ENCODE data around the gene TTC39B.

The TTC39B gene

DNA sequence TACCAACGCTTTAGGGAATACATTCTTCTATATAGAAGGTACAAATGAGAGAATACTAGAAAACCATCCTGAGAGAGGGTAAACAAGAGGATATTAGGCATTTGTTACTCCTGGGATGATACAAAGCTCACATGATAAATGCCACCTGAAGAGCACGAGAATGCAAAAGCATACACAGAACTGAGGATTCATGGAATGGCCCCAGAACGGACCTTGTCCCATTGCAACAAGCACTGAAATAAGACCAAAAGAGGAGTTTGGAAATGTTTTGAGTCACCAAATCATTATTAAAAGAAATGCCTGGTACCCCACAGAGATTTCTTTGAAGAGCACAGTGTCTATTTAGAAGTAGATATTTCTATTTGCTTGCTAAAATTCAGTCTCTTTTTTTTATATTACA lies 173.5 kb downstream of the TTC39B start:
- no peaks in the 10 kb centered on the region for H3K27me3 ChIP-seq (ENCODE audit: control insufficient read depth in 2 of 2, insufficient read depth in 2 of 2, low read length in 2 of 2)
- no peak overlapping the region for H3K27ac ChIP-seq (ENCODE audit: low read depth in 2 of 2, low read length in 2 of 2)
- peaks cover 0 to 5% of the 10 kb centered on the region in 2 donors for H3K4me1 ChIP-seq (ENCODE audit: control insufficient read depth in 2 of 2, insufficient read depth in 2 of 2, low read length in 2 of 2)
- no peaks in the 10 kb centered on the region for H3K9me3 ChIP-seq (ENCODE audit: control insufficient read depth in 2 of 2, low read length in 2 of 2)
- no peak overlapping the region for H3K4me3 ChIP-seq (ENCODE audit: low read length in 2 of 2)
- no peak overlapping the region for H3K9ac ChIP-seq (ENCODE audit: low read depth in 1 of 2, low read length in 2 of 2)
- H3K36me3 ChIP-seq (ENCODE audit: control insufficient read depth in 2 of 2, insufficient read depth in 2 of 2, low read length in 2 of 2) = no peaks in the 10 kb centered on the region

GRCh38 chr9:15132091-15132490 lies 174.9 kb downstream of the TTC39B start:
- Histone ChIP-seq H3K4me1 (ENCODE audit: control insufficient read depth in 2 of 2, insufficient read depth in 2 of 2, low read length in 2 of 2) (peaks cover 0 to 5% of the 10 kb centered on the region in 2 donors), H3K27me3 (ENCODE audit: control insufficient read depth in 2 of 2, insufficient read depth in 2 of 2, low read length in 2 of 2) (no peaks in the 10 kb centered on the region), H3K9me3 (ENCODE audit: control insufficient read depth in 2 of 2, low read length in 2 of 2) (no peaks in the 10 kb centered on the region), H3K27ac (ENCODE audit: low read depth in 2 of 2, low read length in 2 of 2) (no peak overlapping the region), H3K36me3 (ENCODE audit: control insufficient read depth in 2 of 2, insufficient read depth in 2 of 2, low read length in 2 of 2) (no peaks in the 10 kb centered on the region), H3K4me3 (ENCODE audit: low read length in 2 of 2) (no peak overlapping the region), H3K9ac (ENCODE audit: low read depth in 1 of 2, low read length in 2 of 2) (no peak overlapping the region)

DNA sequence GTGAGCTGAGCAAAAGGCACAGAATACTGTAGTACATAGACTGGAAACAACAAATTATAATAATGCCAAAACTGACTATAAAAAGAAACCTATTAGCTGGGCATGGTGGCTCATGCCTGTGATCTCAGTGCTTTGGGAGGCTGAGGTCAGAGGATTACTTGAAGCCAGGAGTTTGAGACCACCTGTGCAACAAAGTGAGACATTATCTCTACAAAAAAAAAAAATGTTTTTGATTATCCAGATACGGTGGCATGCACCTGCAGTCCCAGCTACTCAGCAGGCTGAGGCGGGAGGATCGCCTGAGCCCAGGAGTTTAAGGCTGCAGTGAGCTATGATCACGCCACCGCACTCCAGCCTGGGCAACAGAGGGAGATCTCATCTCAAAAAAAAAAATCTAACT lies 175.9 kb downstream of the TTC39B start:
- H3K27me3 ChIP-seq (ENCODE audit: control insufficient read depth in 2 of 2, insufficient read depth in 2 of 2, low read length in 2 of 2) = peaks cover 0 to 4% of the 10 kb centered on the region in 2 donors
- no peak overlapping the region for H3K4me3 ChIP-seq (ENCODE audit: low read length in 2 of 2)
- H3K27ac ChIP-seq (ENCODE audit: low read depth in 2 of 2, low read length in 2 of 2) = no peak overlapping the region
- no peaks in the 10 kb centered on the region for H3K36me3 ChIP-seq (ENCODE audit: control insufficient read depth in 2 of 2, insufficient read depth in 2 of 2, low read length in 2 of 2)
- H3K9ac ChIP-seq (ENCODE audit: low read depth in 1 of 2, low read length in 2 of 2) = no peak overlapping the region
- H3K4me1 ChIP-seq (ENCODE audit: control insufficient read depth in 2 of 2, insufficient read depth in 2 of 2, low read length in 2 of 2) = peaks cover 0 to 5% of the 10 kb centered on the region in 2 donors
- H3K9me3 ChIP-seq (ENCODE audit: control insufficient read depth in 2 of 2, low read length in 2 of 2) = no peaks in the 10 kb centered on the region

DNA sequence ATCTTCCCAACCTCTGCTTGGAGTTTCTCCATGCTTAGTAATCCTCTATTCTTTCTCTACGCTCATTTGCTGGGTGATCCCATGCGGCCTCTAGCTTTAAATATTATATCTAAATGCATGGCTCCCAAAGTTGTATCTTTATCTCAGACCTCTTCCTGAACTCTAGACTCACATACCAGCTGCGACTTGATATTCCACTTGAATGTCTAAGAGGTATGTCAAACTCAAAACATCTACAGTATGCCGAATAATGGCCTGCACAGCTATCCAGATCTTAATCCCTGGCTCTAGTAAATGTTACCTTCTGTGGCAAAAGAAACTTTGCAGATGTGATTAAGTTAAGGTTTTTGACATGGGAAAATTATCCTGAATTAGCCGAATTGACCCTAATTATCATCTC lies 179.2 kb downstream of the TTC39B start:
- H3K4me1 ChIP-seq (ENCODE audit: control insufficient read depth in 2 of 2, insufficient read depth in 2 of 2, low read length in 2 of 2) = no peaks in the 10 kb centered on the region
- no peaks in the 10 kb centered on the region for H3K36me3 ChIP-seq (ENCODE audit: control insufficient read depth in 2 of 2, insufficient read depth in 2 of 2, low read length in 2 of 2)
- no peak overlapping the region for H3K4me3 ChIP-seq (ENCODE audit: low read length in 2 of 2)
- H3K27me3 ChIP-seq (ENCODE audit: control insufficient read depth in 2 of 2, insufficient read depth in 2 of 2, low read length in 2 of 2) = peaks cover 0 to 4% of the 10 kb centered on the region in 2 donors
- no peak overlapping the region for H3K27ac ChIP-seq (ENCODE audit: low read depth in 2 of 2, low read length in 2 of 2)
- no peak overlapping the region for H3K9ac ChIP-seq (ENCODE audit: low read depth in 1 of 2, low read length in 2 of 2)
- no peaks in the 10 kb centered on the region for H3K9me3 ChIP-seq (ENCODE audit: control insufficient read depth in 2 of 2, low read length in 2 of 2)

GRCh38 chr9:15121630-15122029 lies 185.4 kb downstream of the TTC39B start:
- H3K9me3 ChIP-seq (ENCODE audit: control insufficient read depth in 2 of 2, low read length in 2 of 2) = no peaks in the 10 kb centered on the region
- no peak overlapping the region for H3K4me3 ChIP-seq (ENCODE audit: low read length in 2 of 2)
- peaks cover 3% of the 10 kb centered on the region in 2 donors for H3K27me3 ChIP-seq (ENCODE audit: control insufficient read depth in 2 of 2, insufficient read depth in 2 of 2, low read length in 2 of 2)
- no peaks in the 10 kb centered on the region for H3K36me3 ChIP-seq (ENCODE audit: control insufficient read depth in 2 of 2, insufficient read depth in 2 of 2, low read length in 2 of 2)
- no peaks in the 10 kb centered on the region for H3K4me1 ChIP-seq (ENCODE audit: control insufficient read depth in 2 of 2, insufficient read depth in 2 of 2, low read length in 2 of 2)
- no peak overlapping the region for H3K9ac ChIP-seq (ENCODE audit: low read depth in 1 of 2, low read length in 2 of 2)
- H3K27ac ChIP-seq (ENCODE audit: low read depth in 2 of 2, low read length in 2 of 2) = no peak overlapping the region

DNA sequence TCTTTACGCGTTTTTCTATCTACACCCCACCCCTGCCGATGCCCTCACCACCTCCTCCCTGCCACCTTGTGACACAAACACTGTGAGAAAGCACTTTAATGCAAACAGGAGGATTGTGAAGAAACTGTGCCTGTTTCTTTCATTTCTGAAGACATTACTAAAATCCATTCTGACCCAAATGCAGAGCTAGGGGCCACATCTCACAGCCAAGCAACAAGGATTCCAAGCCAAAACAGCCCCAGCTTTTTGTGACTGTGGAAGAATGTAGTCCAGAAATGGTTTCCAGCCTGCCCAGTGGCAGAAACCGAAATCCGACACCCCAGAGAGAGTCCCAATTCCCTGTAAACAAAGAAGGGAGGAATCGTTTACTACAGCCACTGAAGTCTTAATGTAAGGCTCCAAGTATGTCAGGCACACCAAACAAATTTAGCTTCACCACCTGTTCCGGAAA lies 190.9 kb downstream of the TTC39B start:
- H3K27ac ChIP-seq (ENCODE audit: low read depth in 2 of 2, low read length in 2 of 2) = no peak overlapping the region
- no peaks in the 10 kb centered on the region for H3K4me1 ChIP-seq (ENCODE audit: control insufficient read depth in 2 of 2, insufficient read depth in 2 of 2, low read length in 2 of 2)
- H3K9me3 ChIP-seq (ENCODE audit: control insufficient read depth in 2 of 2, low read length in 2 of 2) = no peaks in the 10 kb centered on the region
- H3K36me3 ChIP-seq (ENCODE audit: control insufficient read depth in 2 of 2, insufficient read depth in 2 of 2, low read length in 2 of 2) = no peaks in the 10 kb centered on the region
- H3K9ac ChIP-seq (ENCODE audit: low read depth in 1 of 2, low read length in 2 of 2) = no peak overlapping the region
- H3K4me3 ChIP-seq (ENCODE audit: low read length in 2 of 2) = no peak overlapping the region
- H3K27me3 ChIP-seq (ENCODE audit: control insufficient read depth in 2 of 2, insufficient read depth in 2 of 2, low read length in 2 of 2) = peaks cover 3% of the 10 kb centered on the region in 2 donors

- Histone ChIP-seq H3K4me3 (ENCODE audit: low read length in 2 of 2) (no peak overlapping the region), H3K36me3 (ENCODE audit: control insufficient read depth in 2 of 2, insufficient read depth in 2 of 2, low read length in 2 of 2) (no peaks in the 10 kb centered on the region), H3K27me3 (ENCODE audit: control insufficient read depth in 2 of 2, insufficient read depth in 2 of 2, low read length in 2 of 2) (peaks cover 3% of the 10 kb centered on the region in 2 donors), H3K4me1 (ENCODE audit: control insufficient read depth in 2 of 2, insufficient read depth in 2 of 2, low read length in 2 of 2) (no peaks in the 10 kb centered on the region), H3K27ac (ENCODE audit: low read depth in 2 of 2, low read length in 2 of 2) (no peak overlapping the region), H3K9me3 (ENCODE audit: control insufficient read depth in 2 of 2, low read length in 2 of 2) (no peaks in the 10 kb centered on the region), H3K9ac (ENCODE audit: low read depth in 1 of 2, low read length in 2 of 2) (no peak overlapping the region)
Observed at GRCh38 chr9:15115702-15116101, 191.3 kb downstream of the TTC39B start.

- H3K36me3 ChIP-seq (ENCODE audit: control insufficient read depth in 2 of 2, insufficient read depth in 2 of 2, low read length in 2 of 2) = no peaks in the 10 kb centered on the region
- H3K4me1 ChIP-seq (ENCODE audit: control insufficient read depth in 2 of 2, insufficient read depth in 2 of 2, low read length in 2 of 2) = no peaks in the 10 kb centered on the region
- no peak overlapping the region for H3K27ac ChIP-seq (ENCODE audit: low read depth in 2 of 2, low read length in 2 of 2)
- H3K27me3 ChIP-seq (ENCODE audit: control insufficient read depth in 2 of 2, insufficient read depth in 2 of 2, low read length in 2 of 2) = peaks cover 3% of the 10 kb centered on the region in 2 donors
- no peaks in the 10 kb centered on the region for H3K9me3 ChIP-seq (ENCODE audit: control insufficient read depth in 2 of 2, low read length in 2 of 2)
- no peak overlapping the region for H3K9ac ChIP-seq (ENCODE audit: low read depth in 1 of 2, low read length in 2 of 2)
- no peak overlapping the region for H3K4me3 ChIP-seq (ENCODE audit: low read length in 2 of 2)
Observed at GRCh38 chr9:15115041-15115440, 192.0 kb downstream of the TTC39B start.
